ENCODE data around the gene RPL41. TPM values are rescaled to one million over a fixed set of nuclear protein-coding genes. Genes with fewer than 3 reads are reported as not detected.

Gene RPL41
- total and polyA plus RNA-seq, 9 of the 15 experiments (the other 6 are each of a cell fraction or from before 2014, with no cell fraction given): 3,403 to 11,276 (median 5,604) TPM

DNA sequence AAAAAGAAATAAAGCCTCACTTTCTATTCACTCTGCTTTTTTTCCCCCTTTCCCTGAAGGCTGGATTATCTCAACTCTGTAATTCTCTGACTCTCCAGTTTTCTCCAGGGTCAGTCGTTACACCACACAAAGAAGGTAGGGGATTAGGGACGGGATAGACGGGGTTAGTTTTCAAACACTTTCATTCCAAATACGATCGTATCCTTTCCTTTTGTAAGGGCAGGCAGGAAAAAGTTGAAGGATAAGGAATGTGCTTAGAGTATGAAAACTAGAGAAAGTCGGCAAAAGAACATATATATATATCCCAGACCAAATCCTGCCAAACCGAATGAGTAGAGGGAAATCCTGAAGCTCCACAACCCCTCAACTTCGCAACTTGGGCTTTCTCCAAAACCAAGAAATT is 11.1 kb downstream of the RPL41 start (continued):
- TF ChIP-seq TEAD4 (IDR thresholded peaks at IDR 0.05; ENCODE audit: low read length): 0 out of 2 replicates have a peak, but pooled peaks have one; percentile 3
- TF ChIP-seq TEAD4 (CRISPR knock-in tag; IDR thresholded peaks at IDR 0.05; ENCODE audit: borderline replicate concordance): no peak
- TF ChIP-seq NR2C2 (CRISPR knock-in tag; IDR thresholded peaks at IDR 0.05): no peak
- TF ChIP-seq NR2C2 (tag; IDR thresholded peaks at IDR 0.05): peak; percentile 65
- 0 out of 2 replicates have a peak, but pooled peaks have one; percentile 23 for TF ChIP-seq ELF4 (CRISPR knock-in tag; IDR thresholded peaks at IDR 0.05)
- TF ChIP-seq ZNF830 (CRISPR knock-in tag; IDR thresholded peaks at IDR 0.05): 0 out of 2 replicates have a peak, but pooled peaks have one; percentile 59
- 0 out of 2 replicates have a peak, but pooled peaks have one; percentile 48 for TF ChIP-seq ZSCAN32 (CRISPR knock-in tag; IDR thresholded peaks at IDR 0.05)
- TF ChIP-seq CEBPG (CRISPR knock-in tag; IDR thresholded peaks at IDR 0.05): no peak
- TF ChIP-seq CEBPG (tag; conservative IDR thresholded peaks at IDR 0.05 in 1 of 2, IDR thresholded peaks at IDR 0.05 in 1 of 2): 0 out of 4 replicates have a peak, but pooled peaks of 1 of the 2 experiments have one; percentile 28
- TF ChIP-seq POLR2B (IDR thresholded peaks at IDR 0.05; ENCODE audit: low read depth, partially characterized antibody): peak; percentile 8
- TF ChIP-seq, protein P1, sequence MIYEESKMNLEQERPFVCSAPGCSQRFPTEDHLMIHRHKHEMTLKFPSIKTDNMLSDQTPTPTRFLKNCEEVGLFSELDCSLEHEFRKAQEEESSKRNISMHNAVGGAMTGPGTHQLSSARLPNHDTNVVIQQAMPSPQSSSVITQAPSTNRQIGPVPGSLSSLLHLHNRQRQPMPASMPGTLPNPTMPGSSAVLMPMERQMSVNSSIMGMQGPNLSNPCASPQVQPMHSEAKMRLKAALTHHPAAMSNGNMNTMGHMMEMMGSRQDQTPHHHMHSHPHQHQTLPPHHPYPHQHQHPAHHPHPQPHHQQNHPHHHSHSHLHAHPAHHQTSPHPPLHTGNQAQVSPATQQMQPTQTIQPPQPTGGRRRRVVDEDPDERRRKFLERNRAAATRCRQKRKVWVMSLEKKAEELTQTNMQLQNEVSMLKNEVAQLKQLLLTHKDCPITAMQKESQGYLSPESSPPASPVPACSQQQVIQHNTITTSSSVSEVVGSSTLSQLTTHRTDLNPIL (CRISPR knock-in tag; IDR thresholded peaks at IDR 0.05): 0 out of 2 replicates have a peak, but pooled peaks have one; percentile 61
- TF ChIP-seq HEY1 (CRISPR knock-in tag; IDR thresholded peaks at IDR 0.05; ENCODE audit: borderline replicate concordance): 0 out of 2 replicates have a peak, but pooled peaks have one; percentile 23
- TF ChIP-seq SIN3A (IDR thresholded peaks at IDR 0.05; ENCODE audit: borderline replicate concordance in 2 of 2, control insufficient read depth in 1 of 2, low read depth in 2 of 2, low read length in 2 of 2): 0 out of 4 replicates have a peak, but pooled peaks of 1 of the 2 experiments have one; percentile 49
- TF ChIP-seq HDAC3 (IDR thresholded peaks at IDR 0.05; ENCODE audit: borderline replicate concordance, partially characterized antibody): peak; percentile 60
- peak; percentile 77 for TF ChIP-seq NFIC (IDR thresholded peaks at IDR 0.05)
- TF ChIP-seq EP300 (IDR thresholded peaks at IDR 0.05; ENCODE audit: low read length): peak; percentile 23; the same call in 1 of the 2 replicates
- TF ChIP-seq POLR2AphosphoS2 (IDR thresholded peaks at IDR 0.05; ENCODE audit: low read length): no peak
- no peak for TF ChIP-seq TBL1XR1 (IDR thresholded peaks at IDR 0.05; ENCODE audit: low read length in 2 of 2)

Measured in K562 (cell line).